Stomach (tissue), 4 donors: Measurements from ENCODE around the gene SKP1.

ENCODE experiments used
- POLR2A ChIP-seq, 4 donors: fragments of 450-650 bp; IDR thresholded peaks; one replicate each; pipeline ENCODE4 v1.6.1; 2016; ENCODE audit warnings: antibody characterized with exemption in 4 of 4, control low read depth in 2 of 4, mild to moderate bottlenecking in 1 of 4, moderate library complexity in 1 of 4
- TF ChIP-seq, protein P1 (sequence below), 7 experiments: fragments of 450-650 bp in 4 of 7; fragments of 200-600 bp in 3 of 7; sonication (generic) in 3 of 7; IDR thresholded peaks; one replicate each; pipeline ENCODE4 v1.5.1; 2016 to 2019; ENCODE audit warnings: antibody characterized with exemption in 7 of 7, control low read depth in 2 of 7, mild to moderate bottlenecking in 1 of 7

DNA sequence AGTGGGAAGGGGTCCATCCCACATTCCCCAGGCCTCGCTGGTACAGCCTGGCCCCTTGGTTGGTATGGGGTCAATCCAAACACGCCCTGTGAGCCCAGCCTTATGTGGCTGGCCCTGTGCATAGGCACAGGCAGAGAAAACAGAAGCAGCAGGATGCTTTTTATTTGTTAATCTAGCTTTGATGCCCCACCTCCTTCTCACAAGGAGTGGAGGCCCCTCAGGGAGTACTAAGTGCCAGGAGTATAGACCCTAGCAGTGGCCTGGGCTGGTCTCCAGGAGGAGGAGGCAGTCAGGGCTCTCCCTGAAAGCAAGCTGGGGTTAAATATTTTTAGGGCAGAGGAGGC is 76.8 kb downstream of the SKP1 start:
- TF ChIP-seq, protein P1, sequence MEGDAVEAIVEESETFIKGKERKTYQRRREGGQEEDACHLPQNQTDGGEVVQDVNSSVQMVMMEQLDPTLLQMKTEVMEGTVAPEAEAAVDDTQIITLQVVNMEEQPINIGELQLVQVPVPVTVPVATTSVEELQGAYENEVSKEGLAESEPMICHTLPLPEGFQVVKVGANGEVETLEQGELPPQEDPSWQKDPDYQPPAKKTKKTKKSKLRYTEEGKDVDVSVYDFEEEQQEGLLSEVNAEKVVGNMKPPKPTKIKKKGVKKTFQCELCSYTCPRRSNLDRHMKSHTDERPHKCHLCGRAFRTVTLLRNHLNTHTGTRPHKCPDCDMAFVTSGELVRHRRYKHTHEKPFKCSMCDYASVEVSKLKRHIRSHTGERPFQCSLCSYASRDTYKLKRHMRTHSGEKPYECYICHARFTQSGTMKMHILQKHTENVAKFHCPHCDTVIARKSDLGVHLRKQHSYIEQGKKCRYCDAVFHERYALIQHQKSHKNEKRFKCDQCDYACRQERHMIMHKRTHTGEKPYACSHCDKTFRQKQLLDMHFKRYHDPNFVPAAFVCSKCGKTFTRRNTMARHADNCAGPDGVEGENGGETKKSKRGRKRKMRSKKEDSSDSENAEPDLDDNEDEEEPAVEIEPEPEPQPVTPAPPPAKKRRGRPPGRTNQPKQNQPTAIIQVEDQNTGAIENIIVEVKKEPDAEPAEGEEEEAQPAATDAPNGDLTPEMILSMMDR (IDR thresholded peaks at IDR 0.05), result no peak
- no peak for TF ChIP-seq POLR2A (IDR thresholded peaks at IDR 0.05)
